Left ventricle myocardium superior (tissue), 1 donor: ENCODE data around the gene MBP. TPM values are rescaled to one million over a fixed set of nuclear protein-coding genes. Genes with fewer than 3 reads are reported as not detected.
A peak's percentile ranks its signal among the peaks of the same experiment; 100 is the strongest.
"Not testable (repeated sequence)": the region's sequence is repeated elsewhere in the genome, so short reads cannot be mapped to it uniquely, and the experiment has no call there.

ENCODE experiments used
- ATAC-seq: fragments of 200-7000 bp; cut with Tn5 transposase; one replicate; pipeline ENCODE4 v1.9.1; 2020; ENCODE audit warnings: mild to moderate bottlenecking, moderate library complexity
- DNase-seq: peaks from one replicate; pipeline ENCODE4 v3.0.0-alpha.2; 2020
- intact Hi-C: fragments of 100-400 bp; cut with micrococcal nuclease; formaldehyde crosslinking; loops from one replicate; pipeline ENCODE4 v1.11.0; 2022
- total RNA-seq: library from RNA; stranded (reverse); fragmentation: NEBNext Ultra II Directional; extraction: Animal tissue kit (Norgen Biotek cat#: 25700); gene quantifications from one replicate; pipeline ENCODE4 v1.2.1, GENCODE V29; 2021
- donor health status: DM: no; HTN: yes; CAD: no; lungs with severe emphysema.

Gene MBP
- total RNA-seq, 1 donor from 2014 or later: 32.7 TPM

- ATAC-seq: no peak
- intact Hi-C loops: no loop called here
- no peak for DNase-seq
These were observed 174.9 kb downstream of the MBP start for GRCh38 chr18:76957384-76958355.

DNA sequence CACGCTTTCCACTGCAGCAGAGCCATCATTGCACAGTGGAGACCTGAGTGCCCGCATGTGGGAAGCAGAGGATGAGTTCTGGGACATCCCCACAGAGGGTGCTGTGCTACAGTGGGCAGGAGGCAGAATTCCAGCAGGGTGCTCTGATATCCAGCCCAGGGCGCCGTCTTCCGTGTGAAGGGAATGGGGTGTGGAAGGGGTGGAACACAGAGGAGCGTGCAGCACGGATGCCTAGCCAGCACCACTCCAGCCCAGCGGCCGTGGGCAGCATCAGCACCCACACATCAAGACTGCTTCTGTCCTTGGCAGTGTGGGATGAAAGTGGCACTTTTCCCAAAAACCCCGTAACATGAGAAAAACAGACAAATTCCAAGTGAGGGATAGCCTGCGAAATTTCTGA, 175.9 kb downstream of the MBP start:
- intact Hi-C loops: no loop called here
- DNase-seq: no peak
- no peak for ATAC-seq

GRCh38 chr18:76955524-76956170, 176.9 kb downstream of the MBP start:
- no peak for DNase-seq
- no peak for ATAC-seq
- intact Hi-C loops: no loop called here

DNA sequence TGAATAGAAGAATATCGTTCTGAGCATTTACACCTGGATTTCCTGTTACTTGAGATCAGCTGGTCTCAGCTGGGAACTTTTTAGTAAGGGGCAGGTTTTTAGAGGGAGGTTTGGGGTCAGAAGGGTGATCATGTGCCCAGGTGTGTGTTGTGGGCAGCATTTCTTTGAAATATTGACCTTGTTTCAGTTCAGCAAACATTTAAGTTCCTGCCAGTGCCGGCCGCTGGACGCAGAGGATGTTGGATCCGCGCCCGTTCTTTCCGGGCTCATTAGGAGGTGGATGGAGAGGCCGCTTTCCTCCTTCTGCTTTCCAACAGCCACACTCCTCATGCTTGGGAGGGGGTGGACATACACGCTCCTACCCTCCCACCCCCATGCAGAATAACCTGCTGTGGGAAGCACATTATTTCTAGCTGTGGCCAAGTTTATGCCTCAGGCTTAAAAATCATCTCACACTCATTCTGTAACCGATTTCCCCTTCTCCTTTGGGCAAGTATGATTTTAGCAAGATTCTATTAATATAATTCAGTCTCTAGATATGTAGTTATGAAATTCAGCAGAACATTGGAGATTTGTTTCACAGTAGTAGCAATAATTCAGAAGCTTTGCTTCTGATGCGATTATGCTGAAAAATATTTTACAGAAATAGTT, 178.9 kb downstream of the MBP start:
- peak; percentile 85 for DNase-seq
- ATAC-seq: peak; percentile 85
- intact Hi-C loops: no loop called here

DNA sequence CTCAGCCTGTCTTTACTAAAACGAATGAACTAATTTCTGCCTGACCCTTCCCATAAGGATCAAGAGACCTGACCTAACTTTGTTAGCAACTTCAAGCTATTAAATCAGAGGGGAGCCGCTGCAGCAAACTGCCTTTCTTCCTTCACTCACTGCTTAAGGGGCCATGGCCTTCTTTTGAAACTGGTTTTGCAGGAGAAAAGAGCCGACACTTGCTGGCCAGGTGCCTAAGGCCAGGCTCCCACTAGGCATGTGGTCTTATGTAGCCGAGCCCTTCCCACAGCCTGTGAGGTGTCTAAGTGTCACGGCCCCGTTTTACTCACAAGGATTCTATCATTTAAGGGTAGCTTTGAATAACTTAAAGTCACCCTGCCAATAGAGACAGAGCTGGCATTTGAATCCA, 179.4 kb downstream of the MBP start:
- intact Hi-C loops: no loop called here
- DNase-seq: no peak
- peak; percentile 50 for ATAC-seq

DNA sequence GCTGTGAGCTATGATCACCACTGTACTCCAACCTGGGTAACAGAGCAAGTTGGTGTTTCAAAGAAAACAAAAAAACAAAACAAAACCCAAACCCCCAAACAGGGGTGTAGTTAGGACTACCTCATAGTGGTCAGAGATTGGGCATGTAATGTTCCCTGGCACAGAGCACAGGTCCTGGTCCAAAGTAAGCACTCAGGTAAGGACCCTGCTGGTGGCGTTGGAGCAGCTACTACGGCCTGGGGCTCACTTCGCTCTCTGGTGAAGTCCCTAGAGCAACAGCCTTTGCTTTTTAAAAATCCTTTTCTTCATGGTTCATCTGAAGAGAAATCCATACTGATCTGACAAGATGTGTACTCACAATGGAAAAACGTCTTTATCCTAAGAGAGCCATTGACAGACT, 179.8 kb downstream of the MBP start:
- intact Hi-C loops: no loop called here
- DNase-seq (no peak), ATAC-seq (no peak)

DNA sequence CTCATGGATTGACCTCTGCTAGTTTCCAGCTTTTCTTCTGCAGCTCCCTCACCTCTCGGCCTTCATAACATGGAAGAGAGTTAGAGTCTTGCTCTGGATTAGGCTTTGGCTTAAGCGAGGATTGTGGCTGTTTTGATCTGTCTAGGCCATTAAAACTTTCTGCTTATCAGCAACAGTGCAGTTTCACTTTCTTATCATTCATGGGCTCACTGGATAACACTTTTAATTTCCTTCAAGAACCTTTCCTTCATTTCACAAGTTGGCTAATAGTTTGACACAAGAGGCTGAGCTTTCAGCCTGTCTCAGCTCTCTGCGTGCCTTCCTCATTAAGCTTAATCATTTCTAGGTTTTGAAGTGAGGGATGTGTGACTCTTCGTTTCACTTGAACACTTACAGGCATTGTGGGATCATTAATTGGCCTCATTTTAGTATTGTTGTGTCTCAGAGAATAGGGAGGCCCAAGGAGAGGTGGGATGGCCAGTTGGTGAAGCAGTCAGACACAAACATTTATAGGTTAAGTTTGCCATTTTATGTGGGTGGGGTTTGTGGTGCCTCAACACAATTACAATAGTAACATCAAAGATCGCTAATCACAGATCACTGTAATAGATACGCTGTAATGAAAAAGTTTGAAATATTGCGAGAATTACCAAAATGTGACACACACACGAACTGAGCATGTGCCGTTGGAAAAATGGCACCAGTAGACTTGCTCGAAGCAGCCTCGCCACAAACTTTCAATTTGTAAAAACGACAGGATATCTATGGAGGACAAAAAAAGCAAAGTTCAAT, 180.9 kb downstream of the MBP start:
- intact Hi-C loops: no loop called here
- ATAC-seq: no peak
- DNase-seq: no peak

DNA sequence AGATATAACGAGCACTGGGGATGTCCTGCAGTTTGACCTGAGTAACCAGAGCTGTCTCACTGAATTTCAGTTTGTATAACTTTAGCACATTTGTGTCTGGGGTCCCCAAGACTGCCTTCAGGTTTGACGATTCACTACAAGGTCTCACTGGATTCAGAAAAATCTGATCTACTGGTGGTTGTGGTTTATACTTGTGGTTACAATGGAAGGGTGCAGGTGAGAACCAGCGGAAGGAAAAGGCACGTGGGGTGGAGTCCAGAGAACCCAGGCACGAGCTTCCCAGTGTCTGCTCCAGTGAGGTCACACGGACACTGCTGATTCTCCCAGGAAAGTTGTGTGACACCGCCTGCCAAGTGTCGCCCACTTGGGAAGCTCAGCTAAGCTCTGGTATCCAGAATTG, 184.2 kb downstream of the MBP start:
- no peak for ATAC-seq
- intact Hi-C loops: no loop called here
- DNase-seq: no peak

- intact Hi-C loops, DNase-seq, ATAC-seq: not testable (repeated sequence)
These were observed 188.2 kb downstream of the MBP start for GRCh38 chr18:76944346-76944745.

DNA sequence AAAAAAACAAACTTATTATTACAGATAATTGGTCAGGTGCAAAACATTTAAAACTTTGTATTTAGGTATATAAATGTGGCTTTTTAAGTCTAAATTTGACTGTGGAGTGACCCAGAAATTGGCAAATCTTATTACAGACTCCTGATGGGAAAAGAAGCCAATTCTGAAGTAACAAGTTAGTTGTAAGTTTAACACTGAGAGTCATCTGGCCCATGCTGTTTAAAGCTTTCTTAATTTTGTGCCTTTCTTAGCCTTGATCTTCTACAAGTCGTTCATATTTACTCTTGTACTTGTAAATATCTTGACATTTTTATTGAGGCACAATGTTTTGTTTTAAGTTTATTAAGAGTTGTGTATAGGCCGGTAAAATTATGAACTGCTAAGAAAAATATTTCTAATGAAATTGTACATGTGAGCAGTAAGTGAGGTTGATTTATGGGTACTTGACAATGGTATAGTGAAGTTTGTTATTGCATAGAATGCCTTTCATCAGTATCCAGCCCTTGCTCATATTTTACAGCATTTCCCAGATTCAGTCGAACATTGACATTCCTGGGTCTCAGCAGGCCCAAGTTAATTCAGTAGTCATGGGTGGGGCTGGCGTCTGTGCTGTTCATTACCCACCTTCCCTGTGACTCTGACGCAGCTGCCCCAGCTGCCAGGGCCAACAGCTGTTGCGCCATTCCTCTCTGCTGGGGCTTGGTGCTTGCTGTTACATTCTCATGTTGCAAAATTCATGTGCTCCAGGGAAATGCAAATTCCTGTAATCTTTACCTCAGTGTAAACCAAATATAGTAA, 188.8 kb downstream of the MBP start:
- DNase-seq (no peak), ATAC-seq (no peak)
- intact Hi-C loops: no loop called here

GRCh38 chr18:76941284-76941683, 191.3 kb downstream of the MBP start:
- intact Hi-C loops: no loop called here
- DNase-seq (no peak), ATAC-seq (no peak)

DNA sequence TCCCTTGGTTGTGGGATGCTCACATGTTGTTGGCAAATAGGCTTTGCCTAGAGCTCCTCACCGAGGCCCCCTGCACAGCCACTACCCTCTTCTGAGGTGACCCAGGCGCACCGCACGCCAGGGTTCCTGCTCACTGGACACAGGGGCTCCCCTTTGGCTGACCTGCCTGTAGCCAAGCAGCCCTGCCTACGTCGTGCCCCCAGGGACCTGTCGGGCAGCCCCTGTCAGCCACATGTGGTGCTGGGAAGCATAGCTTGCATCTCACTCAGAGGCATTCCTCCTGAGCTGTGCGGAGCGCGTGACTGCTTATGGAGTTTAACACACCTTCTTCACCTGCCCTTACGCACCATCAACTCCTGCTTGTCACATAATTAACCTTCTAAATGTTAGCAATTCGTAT, 194.0 kb downstream of the MBP start:
- intact Hi-C loops: no loop called here
- ATAC-seq (no peak), DNase-seq (no peak)

- DNase-seq (no peak), ATAC-seq (no peak)
- intact Hi-C loops: no loop called here
These were observed 195.0 kb downstream of the MBP start for GRCh38 chr18:76937597-76937996.

GRCh38 chr18:76936877-76937276, 195.7 kb downstream of the MBP start:
- ATAC-seq (no peak), DNase-seq (no peak)
- intact Hi-C loops: no loop called here

- intact Hi-C loops: no loop called here
- ATAC-seq: no peak
- DNase-seq: no peak
These were observed 196.8 kb downstream of the MBP start for GRCh38 chr18:76935722-76936337.

DNA sequence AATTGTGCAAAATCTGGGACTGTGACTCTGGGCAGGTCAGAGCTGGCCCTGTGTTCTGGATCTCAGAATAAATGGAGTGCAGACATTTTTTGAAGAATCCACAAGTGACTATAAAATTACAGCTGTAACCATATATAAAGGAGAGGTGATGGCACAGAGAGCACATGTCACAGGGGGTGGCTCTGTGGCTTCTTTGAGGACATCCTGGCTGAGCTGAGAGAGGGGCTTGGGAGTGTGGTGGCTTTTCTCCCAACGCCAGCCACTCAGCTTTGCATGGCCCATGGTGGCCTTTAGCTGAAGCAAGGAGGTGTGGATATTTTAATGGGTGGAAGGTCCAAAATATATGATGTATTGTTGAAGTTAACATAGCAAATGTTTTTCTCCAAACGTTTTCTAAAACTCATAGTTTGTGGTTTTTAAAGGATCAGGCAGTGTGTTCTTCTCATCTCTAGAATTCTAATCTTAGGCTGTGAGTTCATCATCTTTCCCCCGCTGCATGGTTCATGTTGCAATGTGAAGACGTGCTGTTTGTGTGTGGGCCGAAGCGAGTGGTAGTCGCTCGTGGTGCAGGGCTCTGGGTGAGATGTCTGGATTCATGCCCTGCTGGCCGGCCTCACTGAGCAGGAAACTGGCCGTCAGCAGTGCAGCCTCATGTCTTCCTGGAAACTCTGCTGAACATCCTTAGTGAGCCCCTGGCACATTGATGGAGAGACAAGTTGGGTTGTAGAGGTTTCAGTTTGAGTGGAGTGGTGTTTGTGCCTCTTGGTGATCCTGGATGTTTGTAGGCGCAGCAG, 200.4 kb downstream of the MBP start:
- ATAC-seq (peak; percentile 84), DNase-seq (peak; percentile 75)
- intact Hi-C loops: no loop called here

DNA sequence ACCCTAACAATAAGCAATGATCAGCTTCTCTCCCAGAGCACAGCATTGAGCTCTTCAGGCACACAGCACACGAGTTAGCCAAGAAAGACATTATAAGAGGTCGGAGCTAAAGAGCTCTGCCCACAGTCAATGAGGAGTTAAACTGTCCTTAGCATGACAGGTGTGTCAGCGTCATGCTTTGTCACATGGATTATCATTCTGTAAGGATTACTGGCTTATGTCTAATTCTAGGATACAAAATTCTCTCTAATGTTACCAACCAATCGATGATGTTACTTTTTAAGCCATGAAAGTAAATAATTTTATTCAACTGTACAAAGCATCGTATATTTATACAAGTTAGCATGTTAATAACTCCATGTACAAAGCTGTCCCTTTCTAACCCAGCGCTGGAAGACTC, 201.4 kb downstream of the MBP start:
- DNase-seq (no peak), ATAC-seq (no peak)
- intact Hi-C loops: no loop called here
